GM13977 (cell line): ENCODE measurements around the gene CIITA.
"Not testable (repeated sequence)": the region's sequence is repeated elsewhere in the genome, so short reads cannot be mapped to it uniquely, and the experiment has no call there.

Experiments used
- DNase-seq: peaks from one replicate; pipeline ENCODE4 v3.0.0; 2012; ENCODE audit warnings: low spot score
- CTCF ChIP-seq: IDR thresholded peaks from 2 replicates; pipeline ENCODE4 v1.5.1; 2012; ENCODE audit warnings: mild to moderate bottlenecking, control low read depth; ENCODE audit not compliant: insufficient read depth; ENCODE audit errors: extremely low read depth, missing control alignments
- in situ Hi-C: fragments of 300-500 bp; cut with MboI; formaldehyde crosslinking; loops from one replicate; pipeline ENCODE4 v1.12.0; 2022; ENCODE audit warnings: low sequenced_read_pairs, low pct_unique_long_range_greater_than_20kb, mixed read lengths, inconsistent platforms; ENCODE audit not compliant: unreplicated experiment

Gene CIITA

GRCh38 chr16:10938796-10939648 lies 62.0 kb downstream of the CIITA start:
- TF ChIP-seq CTCF: no peak
- in situ Hi-C loops: no loop called here
- DNase-seq: no peak

GRCh38 chr16:10939649-10940234 lies 62.7 kb downstream of the CIITA start:
- in situ Hi-C loops: no loop called here
- DNase-seq: no peak
- no peak for TF ChIP-seq CTCF

GRCh38 chr16:10940501-10941079 lies 63.6 kb downstream of the CIITA start:
- in situ Hi-C loops: no loop called here
- TF ChIP-seq CTCF: no peak
- no peak for DNase-seq

GRCh38 chr16:10941127-10941933 lies 64.3 kb downstream of the CIITA start:
- TF ChIP-seq CTCF: no peak
- in situ Hi-C loops: no loop called here
- no peak for DNase-seq

- in situ Hi-C loops, DNase-seq: not testable (repeated sequence)
These were observed 64.9 kb downstream of the CIITA start for GRCh38 chr16:10941935-10942351.

GRCh38 chr16:10942352-10943063 lies 65.5 kb downstream of the CIITA start, which contains the start of gene DEXI:
Gene DEXI, minus strand, starts transcription at chr16:10942468. Its CDS starts 463 bp downstream, at chr16:10942005.
- TF ChIP-seq CTCF: peak; percentile 11
- peak; percentile 99 for DNase-seq
- in situ Hi-C loops: no loop called here
